ENCODE measurements around the gene SHROOM3. TPM values are rescaled to one million over a fixed set of nuclear protein-coding genes. Genes with fewer than 3 reads are reported as not detected.

The SHROOM3 gene
- polyA plus RNA-seq, 1 donor from 2014 or later: 2.7 TPM

DNA sequence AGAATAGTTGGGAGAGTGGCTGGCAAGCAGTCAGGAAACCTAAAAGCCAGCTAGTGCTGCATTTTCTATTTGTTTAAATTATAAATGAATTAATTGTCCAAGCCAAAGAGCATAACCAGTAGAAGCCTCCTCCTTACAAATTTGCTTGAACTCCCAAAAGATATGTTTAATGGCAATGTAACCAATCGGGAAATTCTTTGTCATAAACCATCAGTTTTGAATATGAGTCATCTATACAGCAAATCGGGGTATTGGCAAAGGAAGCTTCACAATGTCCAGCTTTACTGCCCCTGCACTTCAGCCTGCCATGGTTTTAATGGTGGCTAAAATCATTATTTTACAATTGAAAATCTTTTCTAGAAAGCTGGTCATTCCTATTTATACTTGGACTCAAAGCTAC lies 216.6 kb downstream of the SHROOM3 start:
- TF ChIP-seq RAD21 (conservative IDR thresholded peaks at IDR 0.05) (no peak), SMC3 (conservative IDR thresholded peaks at IDR 0.05; ENCODE audit: poor library complexity) (no peak), REST (IDR thresholded peaks at IDR 0.05; ENCODE audit: borderline replicate concordance) (no peak), CTCF (IDR thresholded peaks at IDR 0.05; ENCODE audit: poor library complexity, severe bottlenecking) (no peak), POLR2AphosphoS5 (IDR thresholded peaks at IDR 0.05) (no peak), EZH2 (IDR thresholded peaks at IDR 0.05; ENCODE audit: borderline replicate concordance, insufficient read depth, low read length, poor library complexity, severe bottlenecking) (no peak), MXI1 (conservative IDR thresholded peaks at IDR 0.05; ENCODE audit: poor library complexity, severe bottlenecking) (no peak), TAF1 (IDR thresholded peaks at IDR 0.05; ENCODE audit: low read depth) (no peak), EP300 (conservative IDR thresholded peaks at IDR 0.05; ENCODE audit: poor library complexity, severe bottlenecking) (no peak)
- H3K9me2 ChIP-seq (ENCODE audit: insufficient read depth, low read length): no peaks in the 10 kb centered on the region
- no peak overlapping the region for H3K4me3 ChIP-seq (ENCODE audit: low read length)

DNA sequence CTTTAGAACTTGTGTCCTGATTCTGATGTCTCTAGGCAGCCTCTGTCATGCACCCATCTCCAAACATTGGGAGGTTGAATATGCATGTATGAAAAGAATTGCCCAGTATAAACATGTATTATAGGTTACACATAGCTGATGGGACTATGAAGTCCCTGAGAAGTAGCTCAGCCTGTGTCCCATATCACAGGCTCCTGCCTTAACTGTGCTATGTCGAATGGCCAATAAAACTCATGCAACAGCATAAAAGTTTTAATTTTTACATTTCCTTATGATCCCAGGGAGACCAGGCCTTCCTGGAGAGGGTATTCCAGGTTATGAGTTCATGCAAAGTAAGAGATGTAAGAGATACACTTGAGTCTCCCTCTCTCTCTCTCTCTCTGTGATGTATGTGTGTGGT lies 217.4 kb downstream of the SHROOM3 start:
- H3K4me3 ChIP-seq (ENCODE audit: low read length): no peak overlapping the region

More for the DNA sequence above, 216.6 kb downstream of the SHROOM3 start:
- Histone ChIP-seq H3K4me2 (ENCODE audit: low read length) (no peak overlapping the region), H3K9me3 (ENCODE audit: low read length) (no peaks in the 10 kb centered on the region), H4K20me1 (ENCODE audit: insufficient read depth) (no peaks in the 10 kb centered on the region), H3K9ac (ENCODE audit: low read length) (no peak overlapping the region), H3K79me2 (replicated peaks; ENCODE audit: insufficient read depth, low read length) (no peaks in the 10 kb centered on the region), H3K27ac (ENCODE audit: low read length) (no peak overlapping the region), H2AFZ (ENCODE audit: low read depth, low read length) (no peak overlapping the region), H3F3A (ENCODE audit: insufficient read depth, low read length, poor library complexity, severe bottlenecking) (no peaks in the 10 kb centered on the region), H3K36me3 (ENCODE audit: insufficient read depth, low read length) (no peaks in the 10 kb centered on the region), H3K27me3 (ENCODE audit: insufficient read depth, low read depth, low read length) (no peaks in the 10 kb centered on the region)

More for the DNA sequence above, 217.4 kb downstream of the SHROOM3 start:
- Histone ChIP-seq H3K4me2 (ENCODE audit: low read length) (no peak overlapping the region), H3K27ac (ENCODE audit: low read length) (no peak overlapping the region), H3K79me2 (replicated peaks; ENCODE audit: insufficient read depth, low read length) (no peaks in the 10 kb centered on the region), H3K9me2 (ENCODE audit: insufficient read depth, low read length) (no peaks in the 10 kb centered on the region), H3K9me3 (ENCODE audit: low read length) (no peaks in the 10 kb centered on the region), H3K36me3 (ENCODE audit: insufficient read depth, low read length) (no peaks in the 10 kb centered on the region), H3F3A (ENCODE audit: insufficient read depth, low read length, poor library complexity, severe bottlenecking) (no peaks in the 10 kb centered on the region), H2AFZ (ENCODE audit: low read depth, low read length) (no peak overlapping the region), H4K20me1 (ENCODE audit: insufficient read depth) (no peaks in the 10 kb centered on the region), H3K27me3 (ENCODE audit: insufficient read depth, low read depth, low read length) (no peaks in the 10 kb centered on the region), H3K9ac (ENCODE audit: low read length) (no peak overlapping the region)
- TF ChIP-seq EP300 (conservative IDR thresholded peaks at IDR 0.05; ENCODE audit: poor library complexity, severe bottlenecking) (no peak), RAD21 (conservative IDR thresholded peaks at IDR 0.05) (no peak), CTCF (IDR thresholded peaks at IDR 0.05; ENCODE audit: poor library complexity, severe bottlenecking) (no peak), MXI1 (conservative IDR thresholded peaks at IDR 0.05; ENCODE audit: poor library complexity, severe bottlenecking) (no peak), REST (IDR thresholded peaks at IDR 0.05; ENCODE audit: borderline replicate concordance) (no peak), TAF1 (IDR thresholded peaks at IDR 0.05; ENCODE audit: low read depth) (no peak), POLR2AphosphoS5 (IDR thresholded peaks at IDR 0.05) (no peak), SMC3 (conservative IDR thresholded peaks at IDR 0.05; ENCODE audit: poor library complexity) (no peak), EZH2 (IDR thresholded peaks at IDR 0.05; ENCODE audit: borderline replicate concordance, insufficient read depth, low read length, poor library complexity, severe bottlenecking) (no peak)

Data from neural cell (in vitro differentiated cells).